Stimulated activated naive B cell treated with anti-CD40 and anti-IgM and Interleukin-4, amounts not matched to agents 10 μg/mL and 1 μg/mL and 100 μg/mL, for 72 hours (primary cell): Measurements from ENCODE around the gene FAM9C.

Experiments used
- ATAC-seq, 2 donors: fragments of 150-1000 bp; cut with Tn5 transposase; replicated peaks; 2 replicates each; pipeline ENCODE4 v1.10.0; 2021; ENCODE audit warnings: moderate library complexity in 1 of 2
- DNase-seq: peaks from one replicate; pipeline ENCODE4 v3.0.0; 2021
- H3K27ac Mint-ChIP-seq: one replicate; pipeline ENCODE4 v1.8.0; 2022; ENCODE audit warnings: mild to moderate bottlenecking, mixed read lengths
- H3K27me3 Mint-ChIP-seq, 2 donors: one replicate each; pipeline ENCODE4 v1.8.0; 2022; ENCODE audit warnings: mixed read lengths in 2 of 2
- H3K36me3 Mint-ChIP-seq, 2 donors: one replicate each; pipeline ENCODE4 v1.8.0; 2022; ENCODE audit warnings: mixed read lengths in 2 of 2, mild to moderate bottlenecking in 1 of 2
- H3K4me1 Mint-ChIP-seq, 2 donors: one replicate each; pipeline ENCODE4 v1.8.0; 2022; ENCODE audit warnings: mixed read lengths in 2 of 2, mild to moderate bottlenecking in 1 of 2
- H3K4me3 Mint-ChIP-seq, 2 donors: one replicate each; pipeline ENCODE4 v1.8.0; 2022; ENCODE audit warnings: mild to moderate bottlenecking in 2 of 2, mixed read lengths in 2 of 2, moderate library complexity in 1 of 2
- H3K9me3 Mint-ChIP-seq, 2 donors: one replicate each; pipeline ENCODE4 v1.8.0; 2022; ENCODE audit warnings: mixed read lengths in 2 of 2, mild to moderate bottlenecking in 1 of 2

Gene FAM9C

GRCh38 chrX:13000301-13000811 is 44.1 kb downstream of the FAM9C start:
- H3K4me1 Mint-ChIP-seq: peaks cover 32 to 43% of the 10 kb centered on the region in 2 donors
- peak overlapping the region; percentile 51 to 79 for H3K4me3 Mint-ChIP-seq
- no peaks in the 10 kb centered on the region for H3K36me3 Mint-ChIP-seq
- ATAC-seq (peak; percentile 69 to 74), DNase-seq (peak; percentile 51)
- H3K27ac Mint-ChIP-seq: peak overlapping the region; percentile 88
- H3K9me3 Mint-ChIP-seq: no peaks in the 10 kb centered on the region
- H3K27me3 Mint-ChIP-seq: peaks cover 0 to 5% of the 10 kb centered on the region in 2 donors

DNA sequence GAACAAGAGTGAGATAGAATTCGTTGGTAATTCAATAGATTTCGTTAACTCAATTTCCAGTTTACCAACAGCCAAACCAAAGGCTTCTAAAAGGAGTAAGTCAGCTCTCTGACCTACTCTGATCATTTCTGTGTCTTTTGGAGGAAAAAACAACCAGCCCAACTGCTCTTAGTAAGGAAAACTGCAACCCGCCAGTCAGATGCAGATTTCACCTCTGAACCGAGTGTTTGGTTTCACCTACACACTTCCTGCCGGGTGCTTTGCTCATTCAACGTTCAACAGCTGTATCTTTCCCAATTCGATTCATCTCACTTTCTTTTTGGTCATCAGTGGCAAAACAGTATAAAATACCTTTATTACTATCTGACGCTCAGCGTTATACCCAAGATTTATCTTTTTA is 45.0 kb downstream of the FAM9C start:
- Mint-ChIP-seq H3K4me3 (peak overlapping the region; percentile 51 to 79), H3K27me3 (peaks cover 0 to 5% of the 10 kb centered on the region in 2 donors), H3K4me1 (peaks cover 25 to 34% of the 10 kb centered on the region in 2 donors), H3K36me3 (no peaks in the 10 kb centered on the region), H3K9me3 (no peaks in the 10 kb centered on the region), H3K27ac (peak overlapping the region; percentile 88)
- peak; percentile 65 to 67 for ATAC-seq
- peak; percentile 49 for DNase-seq

- Mint-ChIP-seq H3K9me3 (no peaks in the 10 kb centered on the region), H3K27me3 (peaks cover 0 to 5% of the 10 kb centered on the region in 2 donors), H3K4me3 (peak overlapping the region; percentile 26 to 53), H3K36me3 (no peaks in the 10 kb centered on the region), H3K4me1 (peaks cover 25 to 33% of the 10 kb centered on the region in 2 donors), H3K27ac (peak overlapping the region; percentile 84)
- DNase-seq (no peak), ATAC-seq (no peak)
These were observed 46.3 kb downstream of the FAM9C start for GRCh38 chrX:12997906-12998687.

- Mint-ChIP-seq H3K4me3 (no peak overlapping the region), H3K36me3 (no peaks in the 10 kb centered on the region), H3K27me3 (peaks cover 0 to 5% of the 10 kb centered on the region in 2 donors), H3K4me1 (peaks cover 25 to 33% of the 10 kb centered on the region in 2 donors), H3K27ac (no peak overlapping the region), H3K9me3 (no peaks in the 10 kb centered on the region)
- no peak for ATAC-seq
- DNase-seq: no peak
These were observed 47.4 kb downstream of the FAM9C start for GRCh38 chrX:12996934-12997435.

GRCh38 chrX:12994321-12994720 is 50.1 kb downstream of the FAM9C start:
- DNase-seq (no peak), ATAC-seq (no peak)
- Mint-ChIP-seq H3K4me1 (peaks cover 18 to 29% of the 10 kb centered on the region in 2 donors), H3K36me3 (peaks cover 0 to 3% of the 10 kb centered on the region in 2 donors), H3K27me3 (peaks cover 0 to 15% of the 10 kb centered on the region in 2 donors), H3K4me3 (no peak overlapping the region), H3K27ac (no peak overlapping the region), H3K9me3 (no peaks in the 10 kb centered on the region)

- no peaks in the 10 kb centered on the region for H3K9me3 Mint-ChIP-seq
- ATAC-seq (no peak), DNase-seq (no peak)
- H3K4me3 Mint-ChIP-seq: no peak overlapping the region
- peaks cover 0 to 15% of the 10 kb centered on the region in 2 donors for H3K27me3 Mint-ChIP-seq
- peaks cover 0 to 3% of the 10 kb centered on the region in 2 donors for H3K36me3 Mint-ChIP-seq
- peaks cover 20 to 28% of the 10 kb centered on the region in 2 donors for H3K4me1 Mint-ChIP-seq
- H3K27ac Mint-ChIP-seq: no peak overlapping the region
These were observed 50.6 kb downstream of the FAM9C start for GRCh38 chrX:12993826-12994225.

DNA sequence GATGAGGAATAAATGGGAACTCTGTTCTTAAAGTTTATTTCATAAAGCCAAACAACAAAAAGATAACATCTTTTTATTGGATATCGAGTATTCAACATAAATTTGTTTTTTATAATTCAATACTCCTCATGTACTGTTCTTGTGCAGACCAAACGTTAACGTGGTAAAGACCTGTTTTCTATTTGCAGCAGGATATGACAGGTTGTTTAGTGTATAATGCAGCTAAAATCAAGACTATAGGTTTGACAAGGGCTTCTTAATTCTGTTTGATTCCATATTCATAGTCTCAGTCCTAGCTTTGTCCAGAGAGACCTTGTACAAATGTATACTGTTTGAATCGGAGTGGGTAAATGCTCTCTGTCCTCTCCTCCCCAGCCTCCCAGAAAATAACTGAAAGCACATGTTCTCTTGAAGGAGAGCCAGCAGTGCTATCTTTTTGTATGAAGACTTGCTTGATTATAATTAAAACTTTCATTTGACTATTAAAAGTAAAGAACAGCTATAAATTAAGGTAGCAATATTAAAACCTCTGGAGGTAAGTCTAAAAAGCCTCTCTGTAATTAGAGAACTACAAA is 51.8 kb downstream of the FAM9C start:
- Mint-ChIP-seq H3K27me3 (peaks cover 0 to 15% of the 10 kb centered on the region in 2 donors), H3K4me1 (peaks cover 11 to 17% of the 10 kb centered on the region in 2 donors), H3K27ac (no peak overlapping the region), H3K9me3 (no peaks in the 10 kb centered on the region), H3K36me3 (peaks cover 0 to 3% of the 10 kb centered on the region in 2 donors), H3K4me3 (no peak overlapping the region)
- ATAC-seq (no peak), DNase-seq (no peak)

GRCh38 chrX:12991575-12991974 is 52.8 kb downstream of the FAM9C start:
- Mint-ChIP-seq H3K9me3 (no peaks in the 10 kb centered on the region), H3K36me3 (peaks cover 0 to 7% of the 10 kb centered on the region in 2 donors), H3K27ac (peak overlapping the region; percentile 52), H3K27me3 (peaks cover 0 to 20% of the 10 kb centered on the region in 2 donors), H3K4me3 (no peak overlapping the region), H3K4me1 (peaks cover 11 to 22% of the 10 kb centered on the region in 2 donors)
- DNase-seq (no peak), ATAC-seq (no peak)

- DNase-seq (no peak), ATAC-seq (no peak)
- Mint-ChIP-seq H3K36me3 (peaks cover 0 to 12% of the 10 kb centered on the region in 2 donors), H3K9me3 (peaks cover 0 to 5% of the 10 kb centered on the region in 2 donors), H3K27me3 (peaks cover 0 to 20% of the 10 kb centered on the region in 2 donors), H3K4me3 (no peak overlapping the region), H3K27ac (no peak overlapping the region), H3K4me1 (peaks cover 18 to 38% of the 10 kb centered on the region in 2 donors)
These were observed 55.0 kb downstream of the FAM9C start for GRCh38 chrX:12989461-12989860.

DNA sequence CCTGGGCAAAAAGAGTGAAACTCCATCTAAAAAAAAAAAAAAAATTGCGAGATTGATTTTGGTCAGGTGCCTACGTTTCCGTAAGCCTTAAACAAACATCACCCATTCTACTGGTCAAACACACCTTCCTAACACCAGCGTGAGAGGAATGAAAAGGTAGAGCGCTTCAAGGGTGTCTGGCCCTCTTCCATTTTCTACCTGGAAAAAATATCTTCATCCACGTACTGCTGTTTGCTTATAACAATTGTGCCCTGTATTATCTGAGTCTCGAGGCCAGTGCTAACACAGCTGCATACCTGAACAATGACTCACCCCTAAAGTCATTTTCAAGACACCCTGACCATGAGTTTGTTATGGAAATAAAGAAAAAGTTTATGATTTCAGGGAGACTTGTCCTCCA is 55.6 kb downstream of the FAM9C start:
- DNase-seq: no peak
- Mint-ChIP-seq H3K9me3 (peaks cover 0 to 5% of the 10 kb centered on the region in 2 donors), H3K4me3 (no peak overlapping the region), H3K4me1 (peaks cover 21 to 45% of the 10 kb centered on the region in 2 donors), H3K27me3 (peaks cover 0 to 21% of the 10 kb centered on the region in 2 donors), H3K36me3 (peaks cover 0 to 12% of the 10 kb centered on the region in 2 donors), H3K27ac (no peak overlapping the region)
- no peak for ATAC-seq

- no peak for ATAC-seq
- Mint-ChIP-seq H3K4me3 (no peak overlapping the region), H3K9me3 (peaks cover 0 to 5% of the 10 kb centered on the region in 2 donors), H3K36me3 (peaks cover 0 to 12% of the 10 kb centered on the region in 2 donors), H3K27ac (no peak overlapping the region), H3K4me1 (peaks cover 27 to 52% of the 10 kb centered on the region in 2 donors), H3K27me3 (peaks cover 0 to 28% of the 10 kb centered on the region in 2 donors)
- no peak for DNase-seq
These were observed 56.4 kb downstream of the FAM9C start for GRCh38 chrX:12987900-12988594.

DNA sequence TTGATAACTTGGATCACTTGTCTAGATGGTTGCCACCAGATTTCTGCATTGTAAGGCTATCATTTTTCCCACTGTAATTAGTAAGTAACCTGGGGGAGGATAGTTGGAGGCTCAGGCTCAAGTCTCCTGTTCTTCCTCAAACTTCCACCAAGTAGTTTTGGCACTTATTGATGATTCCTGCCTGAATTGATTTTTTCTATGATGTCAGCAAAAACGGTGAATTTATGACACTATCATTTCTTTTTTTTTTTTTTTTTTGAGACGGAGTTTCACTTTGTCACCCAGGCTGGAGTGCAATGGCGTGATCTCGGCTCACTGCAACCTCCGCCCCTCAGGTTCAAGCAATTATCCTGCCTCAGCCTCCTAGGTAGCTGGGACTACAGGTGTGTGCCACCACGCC is 57.1 kb downstream of the FAM9C start:
- Mint-ChIP-seq H3K4me3 (no peak overlapping the region), H3K27me3 (peaks cover 0 to 31% of the 10 kb centered on the region in 2 donors), H3K4me1 (peaks cover 27 to 59% of the 10 kb centered on the region in 2 donors), H3K36me3 (peaks cover 0 to 12% of the 10 kb centered on the region in 2 donors), H3K27ac (peak overlapping the region; percentile 21), H3K9me3 (peaks cover 0 to 5% of the 10 kb centered on the region in 2 donors)
- DNase-seq: no peak
- ATAC-seq: no peak

DNA sequence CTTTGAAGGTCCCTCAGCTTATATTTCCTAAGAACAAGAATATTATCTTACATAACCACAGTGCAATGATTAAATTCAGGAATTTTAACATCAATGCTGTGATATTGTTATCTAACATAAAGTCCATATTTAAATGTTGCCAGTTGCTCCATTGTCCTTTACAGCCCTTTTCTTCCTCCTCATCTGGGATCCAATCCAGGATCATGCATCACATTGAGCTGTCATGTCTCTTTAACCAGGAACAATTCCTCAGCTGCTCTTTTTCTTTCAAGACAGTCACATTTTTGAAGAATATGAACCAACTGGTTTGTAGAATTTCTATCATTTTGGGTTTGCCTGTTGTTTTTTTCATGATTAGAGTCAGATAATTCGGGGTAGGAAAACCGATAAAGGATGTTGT is 57.5 kb downstream of the FAM9C start:
- Mint-ChIP-seq H3K9me3 (peaks cover 0 to 5% of the 10 kb centered on the region in 2 donors), H3K4me3 (no peak overlapping the region), H3K27ac (peak overlapping the region; percentile 21), H3K27me3 (peaks cover 0 to 31% of the 10 kb centered on the region in 2 donors), H3K4me1 (peaks cover 27 to 62% of the 10 kb centered on the region in 2 donors), H3K36me3 (peaks cover 0 to 11% of the 10 kb centered on the region in 2 donors)
- DNase-seq: no peak
- no peak for ATAC-seq
